Measurements from ENCODE around the gene ARHGAP31.

DNA sequence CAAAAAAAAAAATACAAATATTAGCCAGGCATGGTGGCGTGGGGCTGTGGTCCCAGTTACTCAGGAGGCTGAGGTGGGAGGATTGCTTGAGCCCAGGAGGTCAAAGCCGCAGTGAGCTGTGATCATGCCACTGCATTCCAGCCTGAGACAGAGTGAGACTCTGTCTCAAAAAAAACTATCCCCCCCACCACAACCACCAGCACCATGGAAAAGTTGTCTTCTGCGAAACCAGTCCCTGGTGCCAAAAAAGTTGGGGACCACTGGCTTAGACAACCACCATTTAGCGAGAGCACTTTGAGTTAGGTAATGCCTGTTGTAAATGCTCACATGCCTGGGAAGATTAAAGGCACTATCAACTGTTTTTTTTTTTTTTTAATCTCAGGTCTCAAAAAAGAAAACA, 15.4 kb downstream of the ARHGAP31 start:
- TF ChIP-seq, protein P1, sequence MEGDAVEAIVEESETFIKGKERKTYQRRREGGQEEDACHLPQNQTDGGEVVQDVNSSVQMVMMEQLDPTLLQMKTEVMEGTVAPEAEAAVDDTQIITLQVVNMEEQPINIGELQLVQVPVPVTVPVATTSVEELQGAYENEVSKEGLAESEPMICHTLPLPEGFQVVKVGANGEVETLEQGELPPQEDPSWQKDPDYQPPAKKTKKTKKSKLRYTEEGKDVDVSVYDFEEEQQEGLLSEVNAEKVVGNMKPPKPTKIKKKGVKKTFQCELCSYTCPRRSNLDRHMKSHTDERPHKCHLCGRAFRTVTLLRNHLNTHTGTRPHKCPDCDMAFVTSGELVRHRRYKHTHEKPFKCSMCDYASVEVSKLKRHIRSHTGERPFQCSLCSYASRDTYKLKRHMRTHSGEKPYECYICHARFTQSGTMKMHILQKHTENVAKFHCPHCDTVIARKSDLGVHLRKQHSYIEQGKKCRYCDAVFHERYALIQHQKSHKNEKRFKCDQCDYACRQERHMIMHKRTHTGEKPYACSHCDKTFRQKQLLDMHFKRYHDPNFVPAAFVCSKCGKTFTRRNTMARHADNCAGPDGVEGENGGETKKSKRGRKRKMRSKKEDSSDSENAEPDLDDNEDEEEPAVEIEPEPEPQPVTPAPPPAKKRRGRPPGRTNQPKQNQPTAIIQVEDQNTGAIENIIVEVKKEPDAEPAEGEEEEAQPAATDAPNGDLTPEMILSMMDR (IDR thresholded peaks at IDR 0.05; ENCODE audit: low read depth, low read length) = no peak
- no peak for TF ChIP-seq EZH2phosphoT487 (IDR thresholded peaks at IDR 0.05; ENCODE audit: low read depth)
